ENCODE data around the gene FGF10. TPM values are rescaled to one million over a fixed set of nuclear protein-coding genes. Genes with fewer than 3 reads are reported as not detected.

The FGF10 gene
- total RNA-seq, 4 donors from 2014 or later, result 11.6 to 37.7 (median 26.7) TPM

DNA sequence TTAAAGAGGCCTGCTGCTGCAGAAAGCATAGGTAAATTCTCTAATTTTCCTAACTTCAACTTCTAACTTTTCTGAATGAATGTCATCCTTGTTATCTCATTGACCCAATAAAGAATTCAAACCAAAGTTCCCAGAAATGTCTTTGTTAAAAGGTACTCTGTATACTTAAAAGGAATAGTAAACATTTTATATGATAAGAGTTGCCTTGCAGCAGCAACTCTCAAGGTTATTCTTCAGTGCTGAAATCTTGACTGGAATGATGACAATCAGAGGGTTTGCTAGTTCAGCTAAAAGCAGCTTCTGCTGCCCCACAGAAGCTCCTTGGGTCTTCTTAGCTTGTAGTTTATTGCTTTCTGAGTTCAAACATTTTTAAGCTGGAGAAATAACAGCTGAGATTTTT, 28.3 kb downstream of the FGF10 start:
- no peak for TF ChIP-seq CTCF (IDR thresholded peaks at IDR 0.05; ENCODE audit: low read depth)

- TF ChIP-seq CTCF (IDR thresholded peaks at IDR 0.05; ENCODE audit: low read depth), result no peak
Observed at GRCh38 chr5:44358421-44358820, 30.8 kb downstream of the FGF10 start.

GRCh38 chr5:44356231-44356630, 33.0 kb downstream of the FGF10 start:
- no peak for TF ChIP-seq CTCF (IDR thresholded peaks at IDR 0.05; ENCODE audit: low read depth)

DNA sequence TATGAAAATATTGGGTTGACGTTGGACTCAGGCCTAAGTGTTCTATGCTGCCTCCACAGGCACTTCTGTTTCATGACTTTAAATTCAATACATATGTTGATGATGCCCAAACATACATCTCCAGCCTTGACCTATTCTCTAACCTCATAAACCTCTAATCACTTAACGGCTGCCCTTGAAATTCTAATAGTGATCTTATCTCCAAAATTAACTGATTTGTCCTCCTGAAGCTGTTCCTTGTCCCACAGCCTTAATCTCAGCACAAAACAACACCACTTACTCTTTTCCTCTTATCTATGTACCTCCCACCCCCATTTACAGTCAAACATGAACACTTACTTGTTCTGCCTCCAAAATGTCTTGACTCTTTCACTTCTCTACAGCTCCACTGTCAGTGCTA, 43.3 kb downstream of the FGF10 start:
- TF ChIP-seq CTCF (IDR thresholded peaks at IDR 0.05; ENCODE audit: low read depth), result no peak

- TF ChIP-seq CTCF (IDR thresholded peaks at IDR 0.05; ENCODE audit: low read depth), result no peak
Observed at GRCh38 chr5:44336708-44337107, 52.5 kb downstream of the FGF10 start.

- TF ChIP-seq CTCF (IDR thresholded peaks at IDR 0.05; ENCODE audit: low read depth), result no peak
Observed at GRCh38 chr5:44334622-44335021, 54.6 kb downstream of the FGF10 start.

DNA sequence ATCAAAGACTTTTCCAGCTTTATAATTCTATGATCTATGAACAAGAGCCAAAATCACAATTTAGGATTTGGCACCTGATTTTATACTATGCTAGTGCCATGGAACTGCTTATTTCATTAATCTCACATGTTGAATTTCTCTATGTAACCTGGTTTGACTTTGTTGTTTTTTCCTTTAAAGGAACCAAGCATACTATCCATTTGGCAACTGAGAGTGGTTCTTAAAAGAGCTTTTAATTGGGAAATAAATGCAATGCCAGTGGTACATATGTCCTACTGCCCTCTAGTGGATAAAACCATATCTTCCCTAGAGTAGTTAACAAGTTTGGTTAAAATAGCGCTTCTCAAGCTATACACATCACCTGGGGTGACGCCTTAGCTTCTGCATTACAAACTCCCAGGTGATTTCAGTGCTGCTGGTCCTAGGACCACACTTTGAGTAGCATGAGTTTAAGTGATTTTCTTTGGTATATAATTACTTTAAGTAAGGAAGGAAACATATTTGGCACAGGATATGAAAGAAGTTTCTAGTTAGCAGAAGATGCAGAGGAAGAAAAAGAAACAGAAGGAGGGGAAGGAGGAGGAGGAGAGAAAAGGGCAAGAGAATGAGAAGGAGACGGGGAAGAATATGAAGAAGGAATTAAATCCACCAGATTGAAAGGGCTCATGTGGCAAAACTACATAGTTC, 56.8 kb downstream of the FGF10 start:
- no peak for TF ChIP-seq CTCF (IDR thresholded peaks at IDR 0.05; ENCODE audit: low read depth)
